Mesenchymal stem cell (in vitro differentiated cells and primary cell): ENCODE results near the gene MCIDAS.

ENCODE experiments used
- DNase-seq: peaks from one replicate; pipeline ENCODE4 v3.0.0-alpha.2; 2013
- H2AFZ ChIP-seq: one replicate; pipeline ENCODE4 v1.6.1; 2013; ENCODE audit warnings: low read depth, mild to moderate bottlenecking, control low read depth, inconsistent platforms, low read length, moderate library complexity
- H2AK5ac ChIP-seq: 2 replicates; pipeline ENCODE4 v1.6.1; 2013; ENCODE audit warnings: low read length, moderate library complexity, mild to moderate bottlenecking, inconsistent platforms; ENCODE audit not compliant: severe bottlenecking
- H2BK120ac ChIP-seq: one replicate; pipeline ENCODE4 v1.6.1; 2013; ENCODE audit warnings: low read depth, mild to moderate bottlenecking, inconsistent platforms, low read length, moderate library complexity
- H2BK12ac ChIP-seq, 2 experiments: one replicate each; pipeline ENCODE4 v1.6.1; 2013; ENCODE audit warnings: inconsistent platforms in 2 of 2, low read length in 2 of 2, mild to moderate bottlenecking in 2 of 2, moderate library complexity in 2 of 2, control low read depth in 1 of 2
- H2BK15ac ChIP-seq: one replicate; pipeline ENCODE4 v1.6.1; 2013; ENCODE audit warnings: mild to moderate bottlenecking, low read depth, inconsistent platforms; ENCODE audit not compliant: poor library complexity, severe bottlenecking
- H2BK5ac ChIP-seq: 2 replicates; pipeline ENCODE4 v1.6.1; 2013; ENCODE audit warnings: low read depth, mild to moderate bottlenecking, low read length, control low read depth, inconsistent platforms; ENCODE audit not compliant: poor library complexity, severe bottlenecking
- H3K14ac ChIP-seq, 2 experiments: one replicate each; pipeline ENCODE4 v1.6.1; 2013; ENCODE audit warnings: inconsistent platforms in 2 of 2, low read length in 2 of 2, control low read depth in 1 of 2, mild to moderate bottlenecking in 1 of 2, moderate library complexity in 1 of 2
- H3K18ac ChIP-seq, 2 experiments: one replicate each; pipeline ENCODE4 v1.6.1; 2013; ENCODE audit warnings: inconsistent platforms in 2 of 2, low read length in 2 of 2, control low read depth in 1 of 2, low read depth in 1 of 2, mild to moderate bottlenecking in 1 of 2
- H3K23ac ChIP-seq, 2 experiments: one replicate each; pipeline ENCODE4 v1.6.1; 2013; ENCODE audit warnings: inconsistent platforms in 2 of 2, low read length in 2 of 2, mild to moderate bottlenecking in 2 of 2, moderate library complexity in 2 of 2, control low read depth in 1 of 2
- H3K27ac ChIP-seq: 2 replicates; pipeline ENCODE4 v1.5.1; 2013; ENCODE audit warnings: mild to moderate bottlenecking, moderate library complexity, low read length, control low read depth, inconsistent platforms; ENCODE audit not compliant: poor library complexity, severe bottlenecking
- H3K27me3 ChIP-seq, 2 experiments: 2 replicates each; pipeline versions ENCODE4 v1.6.1 to v1.7.0; 2013; ENCODE audit warnings: low read length in 2 of 2, mild to moderate bottlenecking in 2 of 2, moderate library complexity in 2 of 2, control low read depth in 1 of 2, inconsistent platforms in 1 of 2; ENCODE audit not compliant: control insufficient read depth in 1 of 2, insufficient read depth in 1 of 2
- H3K36me3 ChIP-seq, 2 experiments: 2 replicates each; pipeline versions ENCODE4 v1.6.1 to v1.7.0; 2013; ENCODE audit warnings: low read length in 2 of 2, control low read depth in 1 of 2, inconsistent platforms in 1 of 2, low read depth in 1 of 2, mild to moderate bottlenecking in 1 of 2; ENCODE audit not compliant: insufficient read depth in 2 of 2, control insufficient read depth in 1 of 2
- H3K4ac ChIP-seq, 2 experiments: one replicate each; pipeline ENCODE4 v1.6.1; 2013; ENCODE audit warnings: inconsistent platforms in 2 of 2, low read length in 2 of 2, mild to moderate bottlenecking in 2 of 2, moderate library complexity in 2 of 2, control low read depth in 1 of 2, low read depth in 1 of 2
- H3K4me1 ChIP-seq: 2 replicates; pipeline ENCODE4 v1.6.1; 2013; ENCODE audit warnings: low read depth, low read length, control low read depth; ENCODE audit not compliant: control insufficient read depth, insufficient read depth
- H3K4me2 ChIP-seq: 2 replicates; pipeline ENCODE4 v1.6.1; 2013; ENCODE audit warnings: low read length, mild to moderate bottlenecking, inconsistent platforms; ENCODE audit not compliant: poor library complexity, severe bottlenecking
- H3K4me3 ChIP-seq, 2 experiments: 2 replicates each; pipeline versions ENCODE4 v1.5.1 to v1.7.0; 2013; ENCODE audit warnings: low read length in 2 of 2, mild to moderate bottlenecking in 2 of 2, control low read depth in 1 of 2, low read depth in 1 of 2; ENCODE audit not compliant: insufficient read depth in 1 of 2
- H3K79me1 ChIP-seq: replicated peaks from 2 replicates; pipeline ENCODE4 v1.6.1; 2013; ENCODE audit warnings: mild to moderate bottlenecking, control low read depth, low read length, inconsistent platforms; ENCODE audit not compliant: poor library complexity, severe bottlenecking
- H3K9ac ChIP-seq: 2 replicates; pipeline ENCODE4 v1.7.0; 2013; ENCODE audit warnings: mild to moderate bottlenecking, low read length, moderate library complexity
- H3K9me3 ChIP-seq: 2 replicates; pipeline ENCODE4 v1.7.0; 2013; ENCODE audit warnings: mild to moderate bottlenecking, low read length; ENCODE audit not compliant: control insufficient read depth
- H4K8ac ChIP-seq: one replicate; pipeline ENCODE4 v1.6.1; 2013; ENCODE audit warnings: inconsistent platforms, mild to moderate bottlenecking, low read length, moderate library complexity
- H4K91ac ChIP-seq: one replicate; pipeline ENCODE4 v1.6.1; 2013; ENCODE audit warnings: mild to moderate bottlenecking, low read length, inconsistent platforms
- WGBS: methylation state at CpG from one replicate; pipeline ENCODE4 v1.1.7; 2013; ENCODE audit warnings: mixed read lengths; 5-methylcytosine and 5-hydroxymethylcytosine counted together

The MCIDAS gene

GRCh38 chr5:55226027-55226933 is 835 bp downstream of the MCIDAS start:
- H4K8ac ChIP-seq, result no peak overlapping the region
- H2BK5ac ChIP-seq, result no peak overlapping the region
- no peak overlapping the region for H3K9ac ChIP-seq
- no peak overlapping the region for H3K18ac ChIP-seq
- H3K27ac ChIP-seq, result no peak overlapping the region
- H2AFZ ChIP-seq, result no peak overlapping the region
- 6% methylated on average over 53 of the region's 54 CpGs for WGBS
- H2BK120ac ChIP-seq, result no peak overlapping the region
- no peak overlapping the region for H2BK12ac ChIP-seq
- peak; percentile 34 for DNase-seq
- H3K14ac ChIP-seq, result peak overlapping the region in 1 of 2 experiments; percentile 18
- H2AK5ac ChIP-seq, result no peak overlapping the region
- peak overlapping the region in 1 of 2 experiments; percentile 27 for H3K23ac ChIP-seq
- H3K4me3 ChIP-seq, result peak overlapping the region; percentile 32 to 46
- H3K9me3 ChIP-seq, result no peaks in the 10 kb centered on the region
- peaks cover 96 to 98% of the 10 kb centered on the region in 2 experiments for H3K27me3 ChIP-seq
- no peaks in the 10 kb centered on the region for H3K36me3 ChIP-seq
- H3K79me1 ChIP-seq, result no peaks in the 10 kb centered on the region
- H3K4ac ChIP-seq, result no peak overlapping the region
- no peak overlapping the region for H4K91ac ChIP-seq
- no peak overlapping the region for H2BK15ac ChIP-seq
- peak overlapping the region; percentile 73 for H3K4me2 ChIP-seq
- H3K4me1 ChIP-seq, result peaks cover 24% of the 10 kb centered on the region

GRCh38 chr5:55225346-55225745 is 1.8 kb downstream of the MCIDAS start:
- H2AFZ ChIP-seq, result no peak overlapping the region
- H2BK5ac ChIP-seq, result no peak overlapping the region
- H3K27ac ChIP-seq, result no peak overlapping the region
- peaks cover 96 to 98% of the 10 kb centered on the region in 2 experiments for H3K27me3 ChIP-seq
- no peak overlapping the region for H3K14ac ChIP-seq
- no peaks in the 10 kb centered on the region for H3K9me3 ChIP-seq
- H3K18ac ChIP-seq, result no peak overlapping the region
- no peaks in the 10 kb centered on the region for H3K79me1 ChIP-seq
- H2BK15ac ChIP-seq, result no peak overlapping the region
- H3K36me3 ChIP-seq, result peaks cover 0 to under 1% of the 10 kb centered on the region in 2 experiments
- H3K4me2 ChIP-seq, result no peak overlapping the region
- H3K4me3 ChIP-seq, result no peak overlapping the region
- peaks cover 29% of the 10 kb centered on the region for H3K4me1 ChIP-seq
- H2BK120ac ChIP-seq, result no peak overlapping the region
- no peak overlapping the region for H3K9ac ChIP-seq
- no peak for DNase-seq
- no peak overlapping the region for H4K8ac ChIP-seq
- H4K91ac ChIP-seq, result no peak overlapping the region
- H2AK5ac ChIP-seq, result no peak overlapping the region
- H2BK12ac ChIP-seq, result no peak overlapping the region
- H3K23ac ChIP-seq, result no peak overlapping the region
- no peak overlapping the region for H3K4ac ChIP-seq

- DNase-seq, result no peak
- H3K23ac ChIP-seq, result no peak overlapping the region
- H4K8ac ChIP-seq, result no peak overlapping the region
- peaks cover 0 to 3% of the 10 kb centered on the region in 2 experiments for H3K36me3 ChIP-seq
- H2BK12ac ChIP-seq, result no peak overlapping the region
- no peak overlapping the region for H2BK120ac ChIP-seq
- 36% methylated on average over 6 of the region's 7 CpGs for WGBS
- H3K9me3 ChIP-seq, result no peaks in the 10 kb centered on the region
- peak overlapping the region; percentile 62 for H3K4me2 ChIP-seq
- H3K4ac ChIP-seq, result no peak overlapping the region
- H3K4me3 ChIP-seq, result peak overlapping the region in 1 of 2 experiments; percentile 24
- H4K91ac ChIP-seq, result no peak overlapping the region
- no peak overlapping the region for H2AK5ac ChIP-seq
- H3K18ac ChIP-seq, result no peak overlapping the region
- H3K14ac ChIP-seq, result no peak overlapping the region
- H2BK15ac ChIP-seq, result no peak overlapping the region
- no peak overlapping the region for H3K27ac ChIP-seq
- no peak overlapping the region for H3K9ac ChIP-seq
- H3K27me3 ChIP-seq, result peaks cover 92 to 99% of the 10 kb centered on the region in 2 experiments
- H2AFZ ChIP-seq, result no peak overlapping the region
- no peaks in the 10 kb centered on the region for H3K79me1 ChIP-seq
- peaks cover 31% of the 10 kb centered on the region for H3K4me1 ChIP-seq
- H2BK5ac ChIP-seq, result no peak overlapping the region
These were observed 3.3 kb downstream of the MCIDAS start for GRCh38 chr5:55223812-55224240.

GRCh38 chr5:55222985-55223811 is 3.9 kb downstream of the MCIDAS start:
- no peak overlapping the region for H4K8ac ChIP-seq
- no peak overlapping the region for H3K9ac ChIP-seq
- no peak overlapping the region for H3K18ac ChIP-seq
- peak overlapping the region in 1 of 2 experiments; percentile 88 for H3K23ac ChIP-seq
- peak overlapping the region; percentile 43 for H2AFZ ChIP-seq
- no peak overlapping the region for H3K27ac ChIP-seq
- no peak overlapping the region for H3K4ac ChIP-seq
- peaks cover 31% of the 10 kb centered on the region for H3K4me1 ChIP-seq
- peak overlapping the region; percentile 24 to 32 for H3K4me3 ChIP-seq
- DNase-seq, result peak; percentile 23
- H3K79me1 ChIP-seq, result no peaks in the 10 kb centered on the region
- H3K4me2 ChIP-seq, result peak overlapping the region; percentile 62
- H2BK12ac ChIP-seq, result no peak overlapping the region
- no peaks in the 10 kb centered on the region for H3K9me3 ChIP-seq
- H3K27me3 ChIP-seq, result peaks cover 86 to 99% of the 10 kb centered on the region in 2 experiments
- peak overlapping the region in 1 of 2 experiments; percentile 26 for H3K14ac ChIP-seq
- no peak overlapping the region for H4K91ac ChIP-seq
- 4% methylated on average over 57 of the region's 61 CpGs for WGBS
- H2BK5ac ChIP-seq, result no peak overlapping the region
- no peak overlapping the region for H2AK5ac ChIP-seq
- H3K36me3 ChIP-seq, result peaks cover 0 to 3% of the 10 kb centered on the region in 2 experiments
- no peak overlapping the region for H2BK15ac ChIP-seq
- no peak overlapping the region for H2BK120ac ChIP-seq
